ENCODE data around the gene TMEM17.

The TMEM17 gene

DNA sequence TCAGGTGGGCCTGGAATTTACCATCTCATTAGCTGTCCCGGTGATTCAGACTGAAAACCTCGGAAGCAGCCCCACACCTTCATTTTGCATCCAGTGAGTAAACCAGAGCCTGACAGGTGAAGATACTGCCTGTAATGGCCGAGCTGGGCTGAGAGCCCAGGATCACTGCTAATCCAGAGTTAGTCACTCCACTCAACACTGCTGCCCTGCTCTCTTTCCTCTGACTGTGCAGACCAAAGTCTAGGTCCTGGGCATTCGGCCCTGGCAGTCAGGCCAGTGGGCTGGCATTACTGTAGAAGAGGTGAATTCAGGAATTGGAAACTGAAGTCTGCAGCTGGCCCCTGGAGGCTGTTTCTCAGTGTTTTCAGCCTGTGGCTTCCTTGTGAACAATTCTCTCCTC, 44.3 kb downstream of the TMEM17 start:
- DNase-seq (ENCODE audit: low read depth in 1 of 2, low spot score in 1 of 2): no peak
- TF ChIP-seq GABPA (IDR thresholded peaks at IDR 0.05; ENCODE audit: low read depth): no peak
- no peak for TF ChIP-seq SPI1 (IDR thresholded peaks at IDR 0.05; ENCODE audit: borderline replicate concordance, low read depth)
- TF ChIP-seq POLR2AphosphoS5 (IDR thresholded peaks at IDR 0.05; ENCODE audit: low read depth): no peak
- TF ChIP-seq, protein P1, sequence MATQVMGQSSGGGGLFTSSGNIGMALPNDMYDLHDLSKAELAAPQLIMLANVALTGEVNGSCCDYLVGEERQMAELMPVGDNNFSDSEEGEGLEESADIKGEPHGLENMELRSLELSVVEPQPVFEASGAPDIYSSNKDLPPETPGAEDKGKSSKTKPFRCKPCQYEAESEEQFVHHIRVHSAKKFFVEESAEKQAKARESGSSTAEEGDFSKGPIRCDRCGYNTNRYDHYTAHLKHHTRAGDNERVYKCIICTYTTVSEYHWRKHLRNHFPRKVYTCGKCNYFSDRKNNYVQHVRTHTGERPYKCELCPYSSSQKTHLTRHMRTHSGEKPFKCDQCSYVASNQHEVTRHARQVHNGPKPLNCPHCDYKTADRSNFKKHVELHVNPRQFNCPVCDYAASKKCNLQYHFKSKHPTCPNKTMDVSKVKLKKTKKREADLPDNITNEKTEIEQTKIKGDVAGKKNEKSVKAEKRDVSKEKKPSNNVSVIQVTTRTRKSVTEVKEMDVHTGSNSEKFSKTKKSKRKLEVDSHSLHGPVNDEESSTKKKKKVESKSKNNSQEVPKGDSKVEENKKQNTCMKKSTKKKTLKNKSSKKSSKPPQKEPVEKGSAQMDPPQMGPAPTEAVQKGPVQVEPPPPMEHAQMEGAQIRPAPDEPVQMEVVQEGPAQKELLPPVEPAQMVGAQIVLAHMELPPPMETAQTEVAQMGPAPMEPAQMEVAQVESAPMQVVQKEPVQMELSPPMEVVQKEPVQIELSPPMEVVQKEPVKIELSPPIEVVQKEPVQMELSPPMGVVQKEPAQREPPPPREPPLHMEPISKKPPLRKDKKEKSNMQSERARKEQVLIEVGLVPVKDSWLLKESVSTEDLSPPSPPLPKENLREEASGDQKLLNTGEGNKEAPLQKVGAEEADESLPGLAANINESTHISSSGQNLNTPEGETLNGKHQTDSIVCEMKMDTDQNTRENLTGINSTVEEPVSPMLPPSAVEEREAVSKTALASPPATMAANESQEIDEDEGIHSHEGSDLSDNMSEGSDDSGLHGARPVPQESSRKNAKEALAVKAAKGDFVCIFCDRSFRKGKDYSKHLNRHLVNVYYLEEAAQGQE (IDR thresholded peaks at IDR 0.05; ENCODE audit: insufficient replicate concordance, low read depth): no peak
- TF ChIP-seq, protein P2, sequence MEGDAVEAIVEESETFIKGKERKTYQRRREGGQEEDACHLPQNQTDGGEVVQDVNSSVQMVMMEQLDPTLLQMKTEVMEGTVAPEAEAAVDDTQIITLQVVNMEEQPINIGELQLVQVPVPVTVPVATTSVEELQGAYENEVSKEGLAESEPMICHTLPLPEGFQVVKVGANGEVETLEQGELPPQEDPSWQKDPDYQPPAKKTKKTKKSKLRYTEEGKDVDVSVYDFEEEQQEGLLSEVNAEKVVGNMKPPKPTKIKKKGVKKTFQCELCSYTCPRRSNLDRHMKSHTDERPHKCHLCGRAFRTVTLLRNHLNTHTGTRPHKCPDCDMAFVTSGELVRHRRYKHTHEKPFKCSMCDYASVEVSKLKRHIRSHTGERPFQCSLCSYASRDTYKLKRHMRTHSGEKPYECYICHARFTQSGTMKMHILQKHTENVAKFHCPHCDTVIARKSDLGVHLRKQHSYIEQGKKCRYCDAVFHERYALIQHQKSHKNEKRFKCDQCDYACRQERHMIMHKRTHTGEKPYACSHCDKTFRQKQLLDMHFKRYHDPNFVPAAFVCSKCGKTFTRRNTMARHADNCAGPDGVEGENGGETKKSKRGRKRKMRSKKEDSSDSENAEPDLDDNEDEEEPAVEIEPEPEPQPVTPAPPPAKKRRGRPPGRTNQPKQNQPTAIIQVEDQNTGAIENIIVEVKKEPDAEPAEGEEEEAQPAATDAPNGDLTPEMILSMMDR (IDR thresholded peaks at IDR 0.05; ENCODE audit: insufficient read depth, low read length): no peak
- H3K27me3 ChIP-seq (ENCODE audit: insufficient read depth, poor library complexity, severe bottlenecking): no peaks in the 10 kb centered on the region
- no peak overlapping the region for H3K27ac ChIP-seq (replicated peaks)
- H3K4me3 ChIP-seq (replicated peaks; ENCODE audit: insufficient read depth, low read length): no peak overlapping the region

DNA sequence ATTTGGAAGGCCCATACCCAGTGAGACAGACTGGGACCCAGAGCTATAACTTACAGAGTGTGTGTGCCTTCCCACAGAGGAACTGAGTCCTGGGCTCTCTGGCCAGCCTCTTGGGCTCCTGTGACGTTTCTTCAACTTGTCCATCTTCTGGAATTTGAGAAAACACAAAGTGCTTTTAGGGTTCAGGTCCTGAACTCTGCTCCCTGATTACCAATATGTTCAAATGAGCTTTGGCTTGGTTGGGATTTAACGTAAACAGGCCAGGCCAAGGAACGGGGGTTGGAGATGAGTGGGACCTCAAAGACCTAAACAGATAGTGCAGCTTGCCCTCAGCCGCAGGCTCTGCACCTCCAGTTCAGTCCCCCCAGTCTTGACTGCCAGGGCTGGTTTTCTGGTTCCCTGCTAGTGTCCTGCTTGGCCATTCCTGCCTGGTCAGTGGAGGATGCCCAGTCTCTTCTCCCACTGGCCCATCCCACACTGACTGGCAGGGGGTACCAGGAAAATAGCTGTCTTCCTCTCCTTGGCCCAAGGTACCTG, 44.9 kb downstream of the TMEM17 start:
- DNase-seq (ENCODE audit: low read depth in 1 of 2, low spot score in 1 of 2): no peak
- TF ChIP-seq, protein P2 (IDR thresholded peaks at IDR 0.05; ENCODE audit: insufficient read depth, low read length): no peak
- TF ChIP-seq POLR2AphosphoS5 (IDR thresholded peaks at IDR 0.05; ENCODE audit: low read depth) (no peak), SPI1 (IDR thresholded peaks at IDR 0.05; ENCODE audit: borderline replicate concordance, low read depth) (no peak), GABPA (IDR thresholded peaks at IDR 0.05; ENCODE audit: low read depth) (no peak)
- TF ChIP-seq, protein P1 (IDR thresholded peaks at IDR 0.05; ENCODE audit: insufficient replicate concordance, low read depth): no peak
- no peaks in the 10 kb centered on the region for H3K27me3 ChIP-seq (ENCODE audit: insufficient read depth, poor library complexity, severe bottlenecking)
- no peak overlapping the region for H3K27ac ChIP-seq (replicated peaks)
- no peak overlapping the region for H3K4me3 ChIP-seq (replicated peaks; ENCODE audit: insufficient read depth, low read length)

DNA sequence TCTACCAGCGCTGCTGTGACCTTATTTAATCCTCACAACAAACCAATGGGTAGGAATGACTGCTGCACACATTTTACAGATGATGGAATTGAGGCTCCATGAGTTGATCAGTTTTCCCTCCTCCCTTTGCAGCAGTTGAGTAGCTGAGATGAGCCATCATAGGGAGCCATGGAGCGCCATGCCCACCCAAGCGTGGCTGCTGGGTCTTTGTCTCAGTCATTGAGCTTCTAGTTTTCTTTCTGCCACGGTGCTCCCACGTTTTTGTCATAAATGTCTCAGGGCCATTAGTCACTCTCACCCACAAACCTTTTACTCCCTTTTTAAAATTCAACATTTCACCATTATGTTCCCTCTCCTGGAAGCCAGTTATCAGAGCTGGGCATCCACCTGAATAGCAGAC, 45.8 kb downstream of the TMEM17 start:
- DNase-seq (ENCODE audit: low read depth in 1 of 2, low spot score in 1 of 2): no peak
- Histone ChIP-seq H3K27me3 (ENCODE audit: insufficient read depth, poor library complexity, severe bottlenecking) (no peaks in the 10 kb centered on the region), H3K4me3 (replicated peaks; ENCODE audit: insufficient read depth, low read length) (no peak overlapping the region), H3K27ac (replicated peaks) (no peak overlapping the region)
- TF ChIP-seq POLR2AphosphoS5 (IDR thresholded peaks at IDR 0.05; ENCODE audit: low read depth): no peak
- TF ChIP-seq, protein P2 (IDR thresholded peaks at IDR 0.05; ENCODE audit: insufficient read depth, low read length): no peak
- TF ChIP-seq, protein P1 (IDR thresholded peaks at IDR 0.05; ENCODE audit: insufficient replicate concordance, low read depth): no peak
- no peak for TF ChIP-seq SPI1 (IDR thresholded peaks at IDR 0.05; ENCODE audit: borderline replicate concordance, low read depth)

Measured in HL-60 (cell line).